Lung (tissue), 12 donors: ENCODE results near the gene ZNF778. TPM values are rescaled to one million over a fixed set of nuclear protein-coding genes. Genes with fewer than 3 reads are reported as not detected.

Source experiments
- ATAC-seq: fragments of 200-7000 bp; cut with Tn5 transposase; one replicate; pipeline ENCODE4 v1.9.1; 2020; ENCODE audit warnings: moderate number of reproducible peaks; ENCODE audit not compliant: insufficient read depth, low FRiP score
- DNase-seq, 3 donors: peaks; one replicate each; pipeline ENCODE4 v3.0.0-alpha.2; 2013 to 2017
- H3K27ac ChIP-seq, 2 donors: one replicate each; pipeline ENCODE4 v1.5.1; 2013; ENCODE audit warnings: mild to moderate bottlenecking in 2 of 2, moderate library complexity in 2 of 2, control low read depth in 1 of 2, inconsistent platforms in 1 of 2, low read depth in 1 of 2, low read length in 1 of 2
- H3K27me3 ChIP-seq, 3 donors: one replicate each; pipeline ENCODE4 v1.5.1; 2013; ENCODE audit warnings: low read length in 2 of 3; ENCODE audit not compliant: control insufficient read depth in 3 of 3, insufficient read depth in 3 of 3
- H3K36me3 ChIP-seq, 4 donors: one replicate each; pipeline ENCODE4 v1.5.1; 2013; ENCODE audit warnings: low read length in 4 of 4, mild to moderate bottlenecking in 1 of 4, moderate library complexity in 1 of 4; ENCODE audit not compliant: control insufficient read depth in 4 of 4, insufficient read depth in 4 of 4
- H3K4me1 ChIP-seq, 5 donors: one replicate each; pipeline ENCODE4 v1.5.1; 2013; ENCODE audit warnings: low read length in 5 of 5, mild to moderate bottlenecking in 2 of 5, moderate library complexity in 1 of 5; ENCODE audit not compliant: control insufficient read depth in 5 of 5, insufficient read depth in 5 of 5
- H3K4me3 ChIP-seq: one replicate; pipeline ENCODE4 v1.5.1; 2013; ENCODE audit warnings: mild to moderate bottlenecking, control low read depth, moderate library complexity
- H3K9ac ChIP-seq, 2 donors: one replicate each; pipeline ENCODE4 v1.5.1; 2013; ENCODE audit warnings: low read length in 2 of 2, control low read depth in 1 of 2; ENCODE audit not compliant: insufficient read depth in 1 of 2
- H3K9me3 ChIP-seq, 4 donors: one replicate each; pipeline ENCODE4 v1.5.1; 2013; ENCODE audit warnings: low read length in 3 of 4, mild to moderate bottlenecking in 1 of 4, moderate library complexity in 1 of 4; ENCODE audit not compliant: control insufficient read depth in 4 of 4, insufficient read depth in 3 of 4
- WGBS, 2 donors: extraction: QIAGEN DNeasy Blood & Tissue Kit; methylation state at CpG; one replicate each; pipeline ENCODE4 v1.1.7; 2013; 5-methylcytosine and 5-hydroxymethylcytosine counted together
- polyA plus RNA-seq, 2 donors: library from polyadenylated mRNA; stranded (reverse); fragments of 200-250 nt; gene quantifications; one replicate each; pipeline ENCODE4 v1.2.1, GENCODE V29; 2013
- total RNA-seq, 2 donors: library from RNA; depleted of rRNA in 1 of 2; stranded (reverse); fragments of >200 nt in 1 of 2; gene quantifications; one replicate each; pipeline ENCODE4 v1.2.1, GENCODE V29; 2014 to 2021
- TF ChIP-seq, protein P1 (sequence below): IDR thresholded peaks from 2 replicates; pipeline ENCODE4 v1.5.1; 2012; ENCODE audit warnings: mild to moderate bottlenecking; ENCODE audit errors: control extremely low read depth, extremely low read depth
- donor health status: control.
- donor health status: control.
- donor health status: Bipolar disorder and iron deficiency.
- donor health status: healthy.
- donor health status: DM: yes; HTN: yes; CAD: no.

ZNF778 gene
- total and polyA plus RNA-seq, 4 donors, result 2.4 to 13.9 (median 4.6) TPM

DNA sequence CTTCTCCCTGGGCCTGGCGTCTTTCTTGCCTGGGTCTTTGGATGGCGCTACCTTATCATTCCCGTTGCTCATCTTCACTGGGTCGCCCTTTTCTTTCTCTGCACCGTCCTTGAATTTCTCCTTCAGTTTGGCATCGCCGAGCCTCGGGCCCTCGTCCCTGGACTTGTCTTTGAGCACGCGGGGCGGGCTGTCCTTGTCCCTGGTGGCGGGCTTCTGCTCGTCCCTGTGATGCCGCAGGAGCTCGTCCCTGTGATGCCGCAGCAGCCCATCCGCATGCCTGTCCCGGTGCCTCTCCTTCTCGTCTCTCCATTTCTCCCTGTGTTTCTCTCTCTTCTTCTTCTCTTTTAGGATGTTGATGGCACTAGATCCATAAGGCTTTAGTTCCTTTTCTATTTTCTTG lies 64.3 kb downstream of the ZNF778 start:
- Histone ChIP-seq H3K9me3 (no peaks in the 10 kb centered on the region), H3K9ac (no peak overlapping the region), H3K36me3 (peaks cover 19 to 77% (median 29%) of the 10 kb centered on the region in 4 donors), H3K27ac (no peak overlapping the region), H3K27me3 (no peaks in the 10 kb centered on the region), H3K4me3 (no peak overlapping the region), H3K4me1 (no peaks in the 10 kb centered on the region)
- no peak for ATAC-seq
- 97% methylated on average over 20 of the region's 20 CpGs for WGBS, 2 donors
- no peak for DNase-seq
- TF ChIP-seq, protein P1, sequence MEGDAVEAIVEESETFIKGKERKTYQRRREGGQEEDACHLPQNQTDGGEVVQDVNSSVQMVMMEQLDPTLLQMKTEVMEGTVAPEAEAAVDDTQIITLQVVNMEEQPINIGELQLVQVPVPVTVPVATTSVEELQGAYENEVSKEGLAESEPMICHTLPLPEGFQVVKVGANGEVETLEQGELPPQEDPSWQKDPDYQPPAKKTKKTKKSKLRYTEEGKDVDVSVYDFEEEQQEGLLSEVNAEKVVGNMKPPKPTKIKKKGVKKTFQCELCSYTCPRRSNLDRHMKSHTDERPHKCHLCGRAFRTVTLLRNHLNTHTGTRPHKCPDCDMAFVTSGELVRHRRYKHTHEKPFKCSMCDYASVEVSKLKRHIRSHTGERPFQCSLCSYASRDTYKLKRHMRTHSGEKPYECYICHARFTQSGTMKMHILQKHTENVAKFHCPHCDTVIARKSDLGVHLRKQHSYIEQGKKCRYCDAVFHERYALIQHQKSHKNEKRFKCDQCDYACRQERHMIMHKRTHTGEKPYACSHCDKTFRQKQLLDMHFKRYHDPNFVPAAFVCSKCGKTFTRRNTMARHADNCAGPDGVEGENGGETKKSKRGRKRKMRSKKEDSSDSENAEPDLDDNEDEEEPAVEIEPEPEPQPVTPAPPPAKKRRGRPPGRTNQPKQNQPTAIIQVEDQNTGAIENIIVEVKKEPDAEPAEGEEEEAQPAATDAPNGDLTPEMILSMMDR, result no peak

DNA sequence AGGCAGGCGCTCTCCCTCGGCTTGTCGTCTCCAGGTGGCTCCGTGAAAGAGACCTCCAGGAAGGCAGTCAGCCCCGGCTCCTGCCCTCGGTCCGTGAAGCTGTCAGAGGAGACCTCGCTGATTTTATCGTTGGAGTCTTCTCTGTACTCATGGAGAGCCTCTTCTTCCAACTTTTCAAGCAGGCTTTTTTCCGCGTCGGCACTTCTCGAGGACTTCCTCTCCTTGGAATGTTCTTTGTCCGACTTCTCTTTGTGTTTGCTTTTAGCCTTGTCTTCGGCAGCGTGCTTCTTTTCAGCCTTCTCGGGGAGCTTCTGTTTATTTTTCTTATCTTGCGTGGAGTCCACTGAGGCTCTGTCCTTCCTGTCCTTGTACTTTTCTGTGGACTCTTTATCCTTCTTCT lies 65.0 kb downstream of the ZNF778 start:
- Histone ChIP-seq H3K4me3 (no peak overlapping the region), H3K27ac (no peak overlapping the region), H3K36me3 (peaks cover 22 to 77% (median 33%) of the 10 kb centered on the region in 4 donors), H3K9me3 (no peaks in the 10 kb centered on the region), H3K9ac (no peak overlapping the region), H3K4me1 (no peaks in the 10 kb centered on the region), H3K27me3 (no peaks in the 10 kb centered on the region)
- no peak for ATAC-seq
- 82 to 83% methylated on average over 18 of the region's 18 CpGs for WGBS, 2 donors
- no peak for DNase-seq
- TF ChIP-seq, protein P1, result no peak

DNA sequence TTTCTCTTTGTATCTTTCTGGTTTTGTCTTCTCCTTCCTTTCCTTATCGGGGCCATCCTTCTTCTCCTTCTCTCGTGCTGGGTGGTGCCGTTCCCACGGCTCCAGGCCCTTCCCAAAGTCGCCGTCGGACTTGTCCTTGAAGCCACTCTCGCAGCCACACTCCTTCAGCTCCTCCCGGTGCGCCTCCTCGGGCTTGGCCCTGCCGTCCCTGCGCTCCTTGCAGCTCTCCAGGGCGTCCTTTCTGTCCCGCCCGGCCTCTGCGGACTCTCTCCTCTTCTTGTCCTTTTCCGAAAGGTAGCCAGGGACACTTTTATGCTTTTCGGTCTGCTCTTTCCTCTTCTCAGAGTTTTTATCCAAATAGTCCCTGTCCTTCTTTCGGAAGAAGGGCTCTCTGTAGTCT lies 65.9 kb downstream of the ZNF778 start:
- Histone ChIP-seq H3K4me3 (no peak overlapping the region), H3K36me3 (peaks cover 25 to 77% (median 38%) of the 10 kb centered on the region in 4 donors), H3K9me3 (no peaks in the 10 kb centered on the region), H3K4me1 (no peaks in the 10 kb centered on the region), H3K27ac (no peak overlapping the region), H3K27me3 (no peaks in the 10 kb centered on the region), H3K9ac (no peak overlapping the region)
- ATAC-seq (no peak), DNase-seq (no peak)
- TF ChIP-seq, protein P1, result no peak
- WGBS, 2 donors, result 86 to 91% methylated on average over 20 of the region's 20 CpGs

DNA sequence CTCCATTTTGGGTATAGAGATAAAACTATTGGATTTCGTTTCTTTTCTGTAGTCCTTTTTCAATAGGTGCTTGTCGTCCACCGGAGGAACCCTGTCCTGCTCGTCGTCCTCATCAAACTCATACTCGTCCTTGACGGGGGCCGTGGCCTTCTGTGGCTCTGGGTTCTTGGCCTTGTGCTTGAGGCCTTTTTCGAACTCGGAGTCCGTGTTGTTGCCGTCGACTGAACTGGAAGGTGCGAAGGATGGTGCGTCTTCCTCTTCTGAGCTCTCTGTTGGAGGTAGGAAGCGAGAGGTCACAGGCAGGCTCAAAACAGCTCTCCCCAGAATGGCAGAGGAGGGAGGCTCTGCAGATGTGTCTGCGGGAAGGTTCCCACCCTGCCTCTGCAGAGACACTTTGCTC lies 67.9 kb downstream of the ZNF778 start:
- Histone ChIP-seq H3K9ac (no peak overlapping the region), H3K4me1 (no peaks in the 10 kb centered on the region), H3K4me3 (no peak overlapping the region), H3K27me3 (no peaks in the 10 kb centered on the region), H3K9me3 (no peaks in the 10 kb centered on the region), H3K36me3 (peaks cover 24 to 67% (median 43%) of the 10 kb centered on the region in 4 donors), H3K27ac (no peak overlapping the region)
- no peak for ATAC-seq
- TF ChIP-seq, protein P1, result no peak
- WGBS, 2 donors, result 95 to 97% methylated on average over 17 of the region's 17 CpGs
- no peak for DNase-seq
